ENCODE data around the gene TAS1R3.

Gene TAS1R3

GRCh38 chr1:1331068-1331965 lies at the start of gene TAS1R3:
TAS1R3 (plus strand) TSS chr1:1331280; CDS start chr1:1331346, 66 bp downstream.
- no peak for DNase-seq

- DNase-seq: no peak
Measured at GRCh38 chr1:1281533-1282321, 49.4 kb upstream of the TAS1R3 start.

GRCh38 chr1:1282998-1283397 lies 48.1 kb upstream of the TAS1R3 start:
- DNase-seq: no peak

- no peak for DNase-seq
Measured at GRCh38 chr1:1283821-1284220, 47.3 kb upstream of the TAS1R3 start.

GRCh38 chr1:1284221-1285101 lies 46.6 kb upstream of the TAS1R3 start:
- no peak for DNase-seq

GRCh38 chr1:1285102-1285571 lies 45.9 kb upstream of the TAS1R3 start:
- no peak for DNase-seq

GRCh38 chr1:1285611-1286311 lies 45.3 kb upstream of the TAS1R3 start:
- no peak for DNase-seq

GRCh38 chr1:1286313-1287261 lies 44.5 kb upstream of the TAS1R3 start:
- no peak for DNase-seq

GRCh38 chr1:1287288-1288110 lies 43.6 kb upstream of the TAS1R3 start:
- DNase-seq: no peak

- peak; percentile 66 for DNase-seq
Measured at GRCh38 chr1:1290238-1290731, 40.8 kb upstream of the TAS1R3 start.

GRCh38 chr1:1291023-1291528 lies 40.0 kb upstream of the TAS1R3 start:
- no peak for DNase-seq

- peak; percentile 77 for DNase-seq
Measured at GRCh38 chr1:1291548-1292441, 39.3 kb upstream of the TAS1R3 start.

- DNase-seq: no peak
Measured at GRCh38 chr1:1292442-1292779, 38.7 kb upstream of the TAS1R3 start.

GRCh38 chr1:1292851-1293250 lies 38.2 kb upstream of the TAS1R3 start:
- DNase-seq: no peak

GRCh38 chr1:1293263-1294249 lies 37.5 kb upstream of the TAS1R3 start:
- no peak for DNase-seq

- no peak for DNase-seq
Measured at GRCh38 chr1:1294250-1294890, 36.7 kb upstream of the TAS1R3 start.
